ENCODE data around the gene CTAG1A.
A peak's percentile ranks its signal among the peaks of the same experiment; 100 is the strongest.
"Not testable (repeated sequence)": the region's sequence is repeated elsewhere in the genome, so short reads cannot be mapped to it uniquely, and the experiment has no call there.

The CTAG1A gene

GRCh38 chrX:154549766-154550165 is 35.2 kb upstream of the CTAG1A start:
- H3K36me3 Mint-ChIP-seq (ENCODE audit: low read depth): peaks cover 38% of the 10 kb centered on the region
- H3K4me1 Mint-ChIP-seq (ENCODE audit: low read depth): peaks cover 23% of the 10 kb centered on the region
- peak overlapping the region; percentile 59 for H3K4me3 Mint-ChIP-seq
- no peaks in the 10 kb centered on the region for H3K27me3 Mint-ChIP-seq (ENCODE audit: low read depth)
- DNase-seq (ENCODE audit: low spot score): no peak
- H3K9me3 Mint-ChIP-seq: no peaks in the 10 kb centered on the region
- peak overlapping the region; percentile 11 for H3K27ac Mint-ChIP-seq

- peaks cover 16% of the 10 kb centered on the region for H3K4me1 Mint-ChIP-seq (ENCODE audit: low read depth)
- H3K4me3 Mint-ChIP-seq; H3K27me3 Mint-ChIP-seq (ENCODE audit: low read depth); DNase-seq (ENCODE audit: low spot score); H3K9me3 Mint-ChIP-seq: not testable (repeated sequence)
- peaks cover 35% of the 10 kb centered on the region for H3K36me3 Mint-ChIP-seq (ENCODE audit: low read depth)
- H3K27ac Mint-ChIP-seq: peak overlapping the region; percentile 31
These were observed 32.7 kb upstream of the CTAG1A start for GRCh38 chrX:154552112-154552806.

DNA sequence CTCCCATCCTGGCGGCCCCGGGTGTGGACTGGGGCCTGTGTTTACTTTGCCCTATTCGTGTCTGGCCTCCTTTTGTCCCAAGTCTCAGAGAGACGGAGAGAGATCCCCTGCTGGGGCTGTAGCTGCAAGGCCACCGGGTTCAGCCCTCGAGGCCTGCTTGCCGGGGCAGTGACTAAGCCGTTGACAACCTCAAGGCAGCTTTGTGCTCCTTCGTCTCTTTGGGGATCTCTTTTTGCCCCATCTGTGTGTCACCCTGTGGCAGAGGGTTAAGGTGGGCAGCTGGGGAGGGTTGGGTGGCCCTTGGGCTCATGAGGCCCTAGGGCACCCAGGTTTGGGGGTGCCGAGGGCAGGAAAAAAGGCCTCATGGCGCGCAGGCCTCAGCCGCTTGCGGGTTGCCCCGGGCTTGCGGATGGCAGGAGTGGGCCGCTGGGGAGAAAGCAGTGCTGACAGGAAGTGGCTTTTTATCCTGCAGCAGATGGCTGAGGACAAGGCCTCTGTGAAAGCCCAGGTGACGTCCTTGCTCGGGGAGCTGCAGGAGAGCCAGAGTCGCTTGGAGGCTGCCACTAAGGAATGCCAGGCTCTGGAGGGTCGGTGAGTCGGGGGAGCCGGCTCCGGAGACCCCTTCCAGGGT is 26.8 kb upstream of the CTAG1A start:
- H3K27me3 Mint-ChIP-seq (ENCODE audit: low read depth); H3K9me3 Mint-ChIP-seq; H3K4me3 Mint-ChIP-seq; DNase-seq (ENCODE audit: low spot score); H3K4me1 Mint-ChIP-seq (ENCODE audit: low read depth); H3K27ac Mint-ChIP-seq: not testable (repeated sequence)
- H3K36me3 Mint-ChIP-seq (ENCODE audit: low read depth): peaks cover 11% of the 10 kb centered on the region

GRCh38 chrX:154558896-154559295 is 26.0 kb upstream of the CTAG1A start:
- not testable (repeated sequence) for DNase-seq (ENCODE audit: low spot score); H3K36me3 Mint-ChIP-seq (ENCODE audit: low read depth); H3K4me1 Mint-ChIP-seq (ENCODE audit: low read depth); H3K9me3 Mint-ChIP-seq; H3K4me3 Mint-ChIP-seq; H3K27me3 Mint-ChIP-seq (ENCODE audit: low read depth); H3K27ac Mint-ChIP-seq

DNA sequence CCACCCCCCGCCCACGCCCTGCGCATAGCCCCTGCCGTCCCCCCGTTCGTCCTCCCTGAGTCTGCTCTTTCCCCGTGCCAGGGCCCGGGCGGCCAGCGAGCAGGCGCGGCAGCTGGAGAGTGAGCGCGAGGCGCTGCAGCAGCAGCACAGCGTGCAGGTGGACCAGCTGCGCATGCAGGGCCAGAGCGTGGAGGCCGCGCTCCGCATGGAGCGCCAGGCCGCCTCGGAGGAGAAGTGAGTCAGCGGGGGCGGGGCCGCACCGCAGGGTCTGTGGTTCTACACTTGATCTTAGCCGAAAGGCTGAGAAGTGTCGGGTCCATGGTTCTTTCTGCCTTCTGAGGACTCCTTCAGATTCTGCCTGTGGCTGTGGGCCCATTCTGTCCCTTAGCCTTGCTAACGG is 24.6 kb upstream of the CTAG1A start:
- not testable (repeated sequence) for H3K36me3 Mint-ChIP-seq (ENCODE audit: low read depth); H3K27ac Mint-ChIP-seq; H3K4me1 Mint-ChIP-seq (ENCODE audit: low read depth); H3K9me3 Mint-ChIP-seq; H3K27me3 Mint-ChIP-seq (ENCODE audit: low read depth); DNase-seq (ENCODE audit: low spot score); H3K4me3 Mint-ChIP-seq

DNA sequence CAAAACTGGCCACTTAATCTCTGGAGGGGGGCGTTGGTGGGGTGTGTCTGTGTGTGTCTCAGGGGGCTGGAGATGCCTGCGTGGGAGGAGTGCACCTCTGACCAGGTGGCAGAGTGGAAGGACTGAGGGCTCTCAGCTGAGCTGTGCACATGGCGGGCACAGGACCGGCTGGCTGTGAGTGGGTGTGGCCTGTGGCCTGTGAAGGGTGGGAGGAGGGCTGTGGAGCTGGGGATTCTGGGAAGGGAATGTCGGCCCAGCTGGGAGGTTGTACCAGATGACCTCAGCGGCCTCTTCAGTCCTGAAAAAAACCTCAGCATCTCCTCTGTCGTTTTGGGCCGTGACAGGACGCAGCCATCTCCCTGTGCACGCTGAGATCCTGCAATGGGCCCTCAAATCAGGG is 22.6 kb upstream of the CTAG1A start:
- H3K9me3 Mint-ChIP-seq; H3K27ac Mint-ChIP-seq; H3K36me3 Mint-ChIP-seq (ENCODE audit: low read depth); DNase-seq (ENCODE audit: low spot score); H3K27me3 Mint-ChIP-seq (ENCODE audit: low read depth); H3K4me3 Mint-ChIP-seq; H3K4me1 Mint-ChIP-seq (ENCODE audit: low read depth): not testable (repeated sequence)

- DNase-seq (ENCODE audit: low spot score); H3K36me3 Mint-ChIP-seq (ENCODE audit: low read depth); H3K27me3 Mint-ChIP-seq (ENCODE audit: low read depth); H3K4me1 Mint-ChIP-seq (ENCODE audit: low read depth); H3K27ac Mint-ChIP-seq; H3K9me3 Mint-ChIP-seq; H3K4me3 Mint-ChIP-seq: not testable (repeated sequence)
These were observed 14.6 kb upstream of the CTAG1A start for GRCh38 chrX:154570361-154570760.

GRCh38 chrX:154573061-154573460 is 11.9 kb upstream of the CTAG1A start:
- not testable (repeated sequence) for H3K27ac Mint-ChIP-seq; H3K4me1 Mint-ChIP-seq (ENCODE audit: low read depth); H3K9me3 Mint-ChIP-seq; H3K36me3 Mint-ChIP-seq (ENCODE audit: low read depth); H3K4me3 Mint-ChIP-seq; DNase-seq (ENCODE audit: low spot score); H3K27me3 Mint-ChIP-seq (ENCODE audit: low read depth)

- H3K27ac Mint-ChIP-seq; H3K36me3 Mint-ChIP-seq (ENCODE audit: low read depth); DNase-seq (ENCODE audit: low spot score); H3K4me3 Mint-ChIP-seq; H3K4me1 Mint-ChIP-seq (ENCODE audit: low read depth); H3K9me3 Mint-ChIP-seq; H3K27me3 Mint-ChIP-seq (ENCODE audit: low read depth): not testable (repeated sequence)
These were observed 9.9 kb upstream of the CTAG1A start for GRCh38 chrX:154575076-154575475.

DNA sequence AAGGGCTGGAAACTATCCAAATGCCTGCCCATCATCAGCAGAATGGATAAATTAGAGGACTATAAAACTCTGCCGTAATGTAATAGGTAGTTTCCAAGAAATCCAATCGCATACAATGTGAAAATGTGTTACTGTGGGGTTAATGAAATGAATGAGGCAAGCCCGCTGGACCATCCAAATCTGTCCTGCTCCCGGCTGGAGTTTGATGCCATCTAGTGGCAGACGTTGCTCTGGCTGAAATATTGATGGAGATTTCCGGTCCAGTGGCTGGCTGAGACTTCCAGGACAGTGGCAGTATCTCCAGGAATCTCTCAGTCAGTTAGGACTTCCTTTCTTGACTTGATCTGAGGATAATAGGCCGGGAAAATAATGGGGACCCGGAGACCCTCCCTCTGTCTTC is 1.9 kb upstream of the CTAG1A start:
- H3K27me3 Mint-ChIP-seq (ENCODE audit: low read depth); H3K36me3 Mint-ChIP-seq (ENCODE audit: low read depth); H3K4me3 Mint-ChIP-seq: not testable (repeated sequence)

DNA sequence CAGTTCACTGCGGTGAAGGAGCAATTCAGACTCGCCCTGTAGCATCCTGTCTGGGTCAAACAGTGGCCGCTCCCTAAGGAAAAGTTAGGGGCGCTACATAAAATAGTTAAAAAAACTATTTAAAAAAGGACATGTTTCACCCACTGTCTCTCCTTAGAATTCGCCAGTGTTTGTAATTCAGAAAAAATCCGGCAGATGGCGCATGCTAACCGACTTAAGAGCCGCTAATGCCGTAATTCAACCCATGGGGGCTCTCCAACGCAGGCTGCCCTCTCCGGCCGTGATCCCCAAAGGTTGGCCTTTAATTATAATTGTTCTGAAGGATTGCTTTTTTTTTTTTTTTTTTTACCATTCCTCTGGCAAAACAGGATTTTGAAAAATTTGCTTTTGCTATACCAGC is 5.5 kb downstream of the CTAG1A start:
- not testable (repeated sequence) for DNase-seq (ENCODE audit: low spot score); H3K9me3 Mint-ChIP-seq; H3K4me3 Mint-ChIP-seq; H3K27ac Mint-ChIP-seq; H3K36me3 Mint-ChIP-seq (ENCODE audit: low read depth); H3K4me1 Mint-ChIP-seq (ENCODE audit: low read depth); H3K27me3 Mint-ChIP-seq (ENCODE audit: low read depth)

More for the DNA sequence above, 1.9 kb upstream of the CTAG1A start:
- not testable (repeated sequence) for H3K9me3 Mint-ChIP-seq; H3K27ac Mint-ChIP-seq; DNase-seq (ENCODE audit: low spot score); H3K4me1 Mint-ChIP-seq (ENCODE audit: low read depth)

- Mint-ChIP-seq H3K27me3 (ENCODE audit: low read depth) (peaks cover 6% of the 10 kb centered on the region), H3K36me3 (ENCODE audit: low read depth) (no peaks in the 10 kb centered on the region), H3K27ac (no peak overlapping the region), H3K9me3 (no peaks in the 10 kb centered on the region), H3K4me1 (ENCODE audit: low read depth) (peaks cover 8% of the 10 kb centered on the region), H3K4me3 (no peak overlapping the region)
- no peak for DNase-seq (ENCODE audit: low spot score)
These were observed 7.6 kb downstream of the CTAG1A start for GRCh38 chrX:154592505-154592904.

GRCh38 chrX:154593201-154593600 is 8.3 kb downstream of the CTAG1A start:
- H3K27ac Mint-ChIP-seq: no peak overlapping the region
- H3K9me3 Mint-ChIP-seq: no peaks in the 10 kb centered on the region

DNA sequence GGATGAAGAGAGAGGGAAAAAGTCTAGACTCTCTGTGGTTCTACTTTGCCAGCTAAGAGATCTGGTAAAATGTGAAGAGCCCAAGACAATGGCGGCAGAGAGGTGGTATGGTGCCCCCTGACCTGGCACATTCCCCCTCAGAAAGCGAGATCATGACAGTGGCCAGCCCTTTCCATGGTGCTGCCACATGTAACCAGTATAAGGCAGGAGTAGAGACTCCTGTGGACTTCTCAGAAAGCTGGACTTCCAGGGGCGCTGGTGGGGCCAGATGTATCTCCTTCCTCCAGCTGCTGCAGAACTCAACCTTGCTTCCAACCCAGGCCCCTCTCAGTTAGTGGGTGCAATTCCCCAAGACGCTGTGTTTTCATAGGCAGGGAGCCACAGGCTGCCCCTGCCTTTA is 9.6 kb downstream of the CTAG1A start:
- peaks cover 8% of the 10 kb centered on the region for H3K4me1 Mint-ChIP-seq (ENCODE audit: low read depth)
- peaks cover 6% of the 10 kb centered on the region for H3K27me3 Mint-ChIP-seq (ENCODE audit: low read depth)
- H3K9me3 Mint-ChIP-seq: no peaks in the 10 kb centered on the region
- H3K36me3 Mint-ChIP-seq (ENCODE audit: low read depth): no peaks in the 10 kb centered on the region
- H3K4me3 Mint-ChIP-seq: no peak overlapping the region
- H3K27ac Mint-ChIP-seq: no peak overlapping the region
- DNase-seq (ENCODE audit: low spot score): no peak

More at GRCh38 chrX:154593201-154593600, 8.3 kb downstream of the CTAG1A start:
- DNase-seq (ENCODE audit: low spot score): no peak
- Mint-ChIP-seq H3K4me3 (no peak overlapping the region), H3K4me1 (ENCODE audit: low read depth) (peaks cover 8% of the 10 kb centered on the region), H3K27me3 (ENCODE audit: low read depth) (peaks cover 6% of the 10 kb centered on the region), H3K36me3 (ENCODE audit: low read depth) (no peaks in the 10 kb centered on the region)
